ENCODE data around the gene ZRANB1.

Gene ZRANB1

DNA sequence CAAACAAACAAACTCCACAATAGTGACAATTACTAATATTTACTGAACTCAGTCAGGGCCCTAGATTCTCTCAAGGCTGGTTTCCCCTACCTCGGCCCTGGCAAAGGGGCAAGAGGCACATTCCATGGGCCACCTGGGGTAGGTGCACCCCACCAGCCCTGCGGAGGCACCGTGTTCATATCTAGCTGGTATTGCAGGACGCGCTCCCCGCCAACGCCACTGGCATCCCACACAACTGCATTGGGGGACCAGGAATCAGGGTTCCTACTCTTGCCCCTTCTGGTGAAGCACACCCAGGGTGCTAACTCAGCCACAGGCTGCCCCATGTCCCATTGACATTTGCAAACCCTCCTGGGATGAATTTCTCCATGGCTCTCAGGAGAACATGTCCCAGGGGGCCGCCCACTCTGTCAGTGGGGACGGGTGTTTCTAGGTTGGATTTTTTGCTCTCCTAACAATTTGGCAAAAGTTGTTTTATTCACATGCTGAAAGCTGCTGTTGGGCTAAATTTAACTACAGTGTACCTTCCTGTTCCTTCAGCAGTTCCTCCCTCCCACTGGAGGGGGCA is 76.7 kb downstream of the ZRANB1 start:
- no peak for DNase-seq (ENCODE audit: low read depth)

DNA sequence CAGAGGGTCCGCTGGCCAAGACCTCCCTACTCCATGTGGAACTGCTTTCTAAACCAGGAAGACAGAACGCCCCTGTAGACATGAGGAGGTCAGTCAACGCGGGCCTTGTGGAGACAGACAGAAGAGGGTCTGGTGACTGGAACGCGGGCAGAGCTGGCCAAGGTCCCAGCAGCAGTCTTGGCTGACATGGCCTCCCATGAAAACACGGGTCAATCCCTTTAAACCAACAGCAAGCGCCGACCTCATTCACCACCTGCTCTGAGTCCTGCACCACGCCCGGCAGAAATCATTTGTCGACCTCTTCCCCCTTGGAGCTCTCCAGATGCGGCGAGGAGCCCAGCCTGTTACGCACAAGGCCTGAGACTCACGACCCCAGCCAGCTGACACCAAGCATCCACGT is 78.5 kb downstream of the ZRANB1 start:
- no peak for DNase-seq (ENCODE audit: low read depth)

DNA sequence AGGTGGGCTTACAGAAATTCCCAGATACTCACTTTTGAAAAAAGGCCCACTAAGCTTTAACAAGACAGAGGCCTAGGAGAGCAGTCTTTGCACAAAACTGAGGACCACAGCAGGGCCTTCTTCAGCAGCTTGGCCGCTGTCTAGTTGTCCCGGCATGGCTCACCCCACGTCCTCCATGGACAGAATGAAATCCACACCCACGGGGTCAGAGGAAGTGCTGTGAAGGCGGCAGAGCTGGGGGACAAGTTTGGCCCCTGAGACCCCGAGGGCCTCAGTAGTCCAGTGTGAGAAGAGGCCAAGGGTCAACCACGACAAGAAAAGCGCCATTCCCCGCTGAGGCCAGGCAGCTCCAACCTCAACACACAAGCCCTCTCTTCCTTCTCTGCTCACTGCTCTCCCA is 78.9 kb downstream of the ZRANB1 start:
- DNase-seq (ENCODE audit: low read depth), result no peak

DNA sequence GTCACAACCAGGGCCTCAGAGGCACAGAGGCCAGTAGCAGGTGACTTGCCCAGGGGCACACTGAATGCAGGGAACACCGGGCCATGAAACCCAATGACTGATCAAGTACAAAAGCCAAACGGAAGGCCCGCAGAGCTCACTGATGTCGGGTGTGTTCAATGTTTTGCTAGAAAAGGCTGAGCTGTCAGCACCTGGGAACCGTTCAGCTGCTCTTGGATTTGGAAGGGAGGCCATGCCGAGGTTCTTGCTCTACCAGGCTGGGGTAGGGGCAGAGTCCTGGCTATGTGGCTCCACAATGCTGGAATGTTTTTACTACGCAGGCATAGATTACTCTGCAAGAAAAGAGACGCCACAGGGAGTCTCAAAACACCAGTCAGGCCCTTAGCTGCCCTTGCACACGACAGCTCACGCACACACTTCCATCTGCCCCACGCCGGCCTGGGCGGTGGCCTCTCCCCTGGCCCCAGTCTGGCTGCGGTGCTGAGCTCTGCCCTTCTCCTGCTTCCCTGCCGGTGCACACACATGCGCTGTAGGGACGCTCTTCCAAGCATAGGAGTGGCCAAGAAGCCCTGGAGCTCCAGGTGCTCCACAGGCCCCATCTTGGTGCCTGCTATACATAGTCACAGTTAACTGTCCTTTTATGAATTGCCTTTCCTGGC is 79.9 kb downstream of the ZRANB1 start:
- DNase-seq (ENCODE audit: low read depth), result no peak

DNA sequence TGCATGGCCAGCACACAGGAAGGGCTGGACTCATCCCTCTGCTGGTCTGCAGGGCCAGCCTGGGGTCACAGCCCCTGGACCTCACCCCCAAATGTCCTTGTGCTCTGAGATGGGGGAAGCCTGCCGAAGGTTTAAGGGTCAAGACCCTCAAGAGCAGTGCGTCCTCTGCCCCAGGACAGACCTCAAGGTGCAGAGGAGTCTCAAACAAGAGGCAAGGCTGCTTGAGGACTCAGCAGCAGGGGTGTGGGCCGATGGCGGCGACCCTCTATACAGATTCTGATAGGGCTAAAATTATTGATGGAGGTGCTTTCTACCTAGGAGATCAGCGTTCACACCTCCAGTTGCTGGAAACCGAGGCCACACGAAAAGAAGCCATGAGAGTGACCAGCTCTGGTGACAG is 80.7 kb downstream of the ZRANB1 start:
- DNase-seq (ENCODE audit: low read depth), result no peak

DNA sequence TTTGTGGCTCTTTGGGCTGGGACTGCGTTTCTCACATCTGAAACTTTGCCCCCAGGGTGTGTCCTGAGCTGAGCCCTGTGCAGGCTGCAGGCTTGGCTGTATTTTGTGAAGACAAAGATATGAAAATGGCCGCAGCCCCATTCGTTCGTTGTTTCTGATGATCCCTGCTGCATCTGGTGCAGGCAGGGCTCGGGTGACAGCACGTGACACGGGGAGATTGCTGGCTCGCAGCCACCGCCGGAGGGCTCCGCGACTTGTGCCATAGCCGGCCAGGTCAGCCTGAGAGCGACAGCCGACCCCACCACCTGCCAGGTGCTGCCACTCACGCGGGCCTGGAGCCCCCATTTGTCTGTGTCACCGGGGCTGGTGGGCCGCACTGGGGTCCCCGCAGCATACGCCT is 81.3 kb downstream of the ZRANB1 start:
- DNase-seq (ENCODE audit: low read depth), result no peak

DNA sequence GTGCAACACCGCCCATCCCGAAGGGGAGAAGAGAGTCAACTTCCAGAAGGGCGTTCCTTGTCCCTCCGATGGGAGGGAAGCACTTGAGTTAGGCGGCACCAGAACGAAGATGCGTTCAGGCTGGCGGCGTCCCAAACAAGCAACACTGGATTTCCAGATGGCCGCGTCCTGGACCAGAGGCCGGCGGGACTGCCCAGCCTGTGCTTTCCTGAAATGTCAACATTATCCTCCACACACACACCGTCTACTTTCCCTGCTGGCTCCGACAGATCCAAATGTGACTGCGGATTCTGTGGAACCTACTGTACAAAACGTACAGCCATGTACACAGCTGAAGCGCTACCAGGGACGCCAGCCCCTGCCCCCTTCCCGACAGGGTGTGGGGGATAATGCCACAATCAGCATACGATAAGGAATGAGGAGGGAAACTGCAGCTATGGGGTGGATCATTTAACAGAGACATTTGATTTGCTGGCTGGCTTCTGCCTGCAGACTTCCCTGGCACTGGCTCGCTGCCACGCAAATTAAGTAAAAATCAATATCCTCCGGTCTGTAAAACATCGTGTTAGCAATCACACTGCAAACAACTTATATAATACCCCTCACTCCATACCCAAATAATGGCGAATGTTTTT is 82.1 kb downstream of the ZRANB1 start:
- no peak for DNase-seq (ENCODE audit: low read depth)

DNA sequence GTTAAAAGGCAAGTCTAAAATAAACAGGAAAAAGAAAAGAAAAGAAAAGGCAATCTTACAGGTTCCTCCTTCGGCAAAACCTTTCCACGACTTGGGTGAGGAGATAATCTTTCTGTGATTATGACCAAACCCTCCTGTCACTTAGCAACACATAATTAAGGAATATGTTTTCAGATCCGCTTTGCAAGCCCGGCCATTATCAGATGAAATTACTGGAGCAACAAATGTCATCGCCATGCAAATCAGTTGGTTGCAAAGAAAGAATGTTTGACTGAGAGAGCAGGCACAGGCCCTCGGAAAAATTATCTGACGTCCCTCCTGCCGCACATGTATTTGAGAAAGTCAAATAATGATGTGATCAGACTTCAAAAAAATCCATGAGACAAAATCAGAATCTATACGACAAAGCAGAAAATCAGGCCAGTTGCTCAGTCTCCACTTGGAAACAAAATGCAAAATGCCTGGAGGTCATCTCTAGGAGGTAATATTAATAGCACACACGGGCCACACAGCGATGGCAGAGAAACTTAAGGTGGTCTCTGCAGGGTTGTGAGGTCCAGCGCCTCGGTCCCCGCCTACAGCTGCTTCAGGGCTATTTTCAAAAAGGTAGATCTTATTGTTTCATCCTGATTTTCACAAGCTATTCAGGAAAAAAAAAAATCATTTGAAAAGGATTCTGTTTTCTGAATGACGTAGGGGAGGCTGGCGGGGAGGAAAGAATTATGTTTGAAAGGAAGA is 82.7 kb downstream of the ZRANB1 start:
- no peak for DNase-seq (ENCODE audit: low read depth)

DNA sequence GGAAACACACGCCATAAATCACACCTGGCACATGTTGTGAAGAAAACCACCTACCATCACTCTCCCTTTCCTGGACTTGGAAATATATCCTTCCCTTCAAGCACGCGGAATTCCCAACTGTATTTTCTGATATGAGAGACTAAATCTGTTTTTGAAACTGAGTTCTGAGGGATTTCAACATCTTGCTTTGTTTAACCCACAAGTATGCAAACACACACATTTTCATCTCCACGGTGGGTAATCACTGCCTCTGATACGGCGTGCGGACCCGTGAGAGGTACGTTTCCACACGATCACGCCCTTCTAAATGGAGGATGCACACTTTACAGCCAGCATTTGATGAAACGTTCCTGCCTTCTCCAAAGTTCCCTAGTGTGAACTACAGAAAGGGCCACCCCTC is 83.4 kb downstream of the ZRANB1 start:
- no peak for DNase-seq (ENCODE audit: low read depth)

DNA sequence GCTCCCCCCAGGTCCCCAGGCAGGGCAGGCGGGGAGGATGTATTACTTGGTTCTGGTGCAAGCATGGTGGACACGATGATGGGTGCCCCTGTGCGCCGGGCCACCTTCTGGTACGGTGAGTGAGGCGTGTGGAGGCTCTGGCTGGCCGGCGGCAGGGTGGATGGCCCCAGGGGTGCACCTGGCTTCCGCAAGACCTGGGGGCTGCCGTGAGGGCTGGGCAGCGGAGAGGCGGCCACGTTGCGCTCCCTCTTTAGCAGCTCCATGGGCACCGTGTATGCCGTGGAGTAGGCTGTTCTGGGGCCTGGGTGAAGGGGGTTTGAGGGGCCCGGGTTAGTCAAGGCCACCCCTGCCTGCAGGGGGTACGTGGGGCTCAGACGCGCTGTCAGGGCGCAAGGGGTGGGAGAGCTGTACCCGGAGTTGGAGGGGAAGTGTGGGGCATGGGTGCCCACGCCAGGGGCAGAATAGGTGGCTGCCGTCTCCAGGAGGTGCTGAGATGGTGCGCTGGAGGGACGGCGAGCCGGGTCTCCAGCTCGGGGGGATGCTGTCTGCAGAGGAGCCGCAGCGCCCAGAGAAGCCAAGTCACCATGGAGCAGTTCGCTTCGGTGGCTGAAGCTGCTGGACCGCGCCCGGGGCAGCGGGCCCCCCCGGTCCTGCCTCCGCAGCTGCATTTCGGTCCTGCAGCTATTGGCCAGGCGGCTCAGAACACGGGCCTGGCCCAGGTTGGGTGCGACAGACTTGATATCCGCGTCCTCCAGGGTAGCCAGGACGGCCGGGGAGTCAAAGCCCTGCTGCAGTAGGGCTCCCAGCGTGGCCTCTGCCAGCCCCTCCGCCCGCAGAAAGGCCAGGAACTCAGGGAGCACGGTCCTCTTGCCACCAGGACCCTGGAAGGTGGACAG is 84.4 kb downstream of the ZRANB1 start:
- no peak for DNase-seq (ENCODE audit: low read depth)

DNA sequence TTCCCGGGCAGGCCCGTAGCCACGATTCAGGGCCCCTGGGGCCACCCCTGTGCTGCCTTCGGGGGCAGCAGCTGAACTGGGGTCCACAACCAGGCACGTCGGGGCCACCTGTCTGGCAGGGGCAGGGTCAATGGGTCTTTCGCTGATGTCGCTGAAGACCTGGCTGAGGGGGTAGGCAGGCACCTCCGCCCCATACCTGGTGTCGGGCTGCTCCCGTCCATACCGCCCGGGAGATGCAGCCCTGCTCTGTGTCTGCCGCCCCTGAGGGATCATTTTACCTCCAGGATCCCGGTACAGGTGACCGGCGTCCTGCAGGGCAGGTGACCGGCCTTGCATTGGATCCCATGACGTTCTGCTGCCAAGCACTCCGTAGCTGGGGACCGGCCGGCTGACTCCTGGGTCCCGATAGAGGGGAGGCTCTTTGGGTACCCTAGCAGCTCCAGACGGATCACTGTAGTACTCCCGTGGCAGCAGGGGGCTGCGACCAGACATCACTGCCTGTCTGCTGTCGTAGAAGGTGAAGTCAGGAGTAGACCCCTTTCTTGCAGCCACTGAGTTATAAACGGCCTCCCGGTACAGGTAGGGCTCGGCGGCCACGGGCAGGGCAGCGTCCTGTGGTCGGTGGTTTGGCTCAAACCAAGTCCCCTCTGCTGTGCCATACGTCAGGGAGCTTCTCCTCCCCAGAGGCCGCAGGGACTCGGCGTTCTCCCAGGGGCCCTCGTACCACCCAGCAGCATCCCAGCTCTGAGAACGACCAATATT is 85.2 kb downstream of the ZRANB1 start:
- no peak for DNase-seq (ENCODE audit: low read depth)

DNA sequence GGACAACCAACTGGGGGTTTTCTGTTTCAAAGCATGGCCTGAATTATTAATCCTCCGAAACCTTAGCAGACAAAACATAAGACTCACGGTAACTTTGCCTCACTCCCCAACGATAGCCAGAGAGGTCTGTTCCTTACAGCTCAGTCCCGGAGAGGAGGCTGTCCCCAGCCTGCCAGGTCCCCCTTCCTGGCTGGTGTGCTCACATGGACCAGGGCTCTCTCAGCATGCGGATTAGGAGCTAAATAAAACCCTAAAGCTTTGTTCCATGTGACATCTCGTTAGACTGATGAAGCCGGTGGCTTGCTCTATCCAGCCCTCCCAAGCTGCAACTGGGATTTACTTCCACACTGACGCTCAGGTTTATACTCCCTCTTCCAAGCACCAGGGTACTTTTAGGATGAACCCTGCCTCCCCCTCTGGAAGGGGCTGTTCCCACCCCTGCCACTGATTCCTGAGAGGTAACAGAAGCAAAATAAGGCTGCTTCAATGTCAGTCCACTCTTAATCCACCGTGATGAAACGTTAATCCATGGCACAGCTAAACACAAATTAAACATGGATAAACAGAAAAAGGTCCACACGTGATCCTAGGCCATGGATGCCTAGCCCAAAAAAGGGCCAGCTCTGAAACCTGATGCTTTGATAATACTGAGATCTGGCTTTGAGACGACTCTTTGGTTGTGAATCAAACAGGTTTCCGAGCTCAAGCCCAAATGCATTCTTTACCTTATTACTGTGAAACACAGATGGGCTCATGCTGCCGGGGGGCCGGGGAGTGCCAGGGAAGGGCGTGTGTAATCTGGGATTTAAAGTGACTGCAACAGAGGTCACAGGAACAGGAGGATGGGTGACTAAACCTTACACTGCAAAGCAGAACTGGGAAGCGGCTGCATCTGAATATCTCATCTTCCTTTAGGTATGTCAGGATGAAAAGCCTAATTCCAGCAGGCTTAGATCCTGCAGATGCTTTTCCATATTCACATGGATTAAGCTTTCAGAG is 86.2 kb downstream of the ZRANB1 start:
- DNase-seq (ENCODE audit: low read depth), result no peak

DNA sequence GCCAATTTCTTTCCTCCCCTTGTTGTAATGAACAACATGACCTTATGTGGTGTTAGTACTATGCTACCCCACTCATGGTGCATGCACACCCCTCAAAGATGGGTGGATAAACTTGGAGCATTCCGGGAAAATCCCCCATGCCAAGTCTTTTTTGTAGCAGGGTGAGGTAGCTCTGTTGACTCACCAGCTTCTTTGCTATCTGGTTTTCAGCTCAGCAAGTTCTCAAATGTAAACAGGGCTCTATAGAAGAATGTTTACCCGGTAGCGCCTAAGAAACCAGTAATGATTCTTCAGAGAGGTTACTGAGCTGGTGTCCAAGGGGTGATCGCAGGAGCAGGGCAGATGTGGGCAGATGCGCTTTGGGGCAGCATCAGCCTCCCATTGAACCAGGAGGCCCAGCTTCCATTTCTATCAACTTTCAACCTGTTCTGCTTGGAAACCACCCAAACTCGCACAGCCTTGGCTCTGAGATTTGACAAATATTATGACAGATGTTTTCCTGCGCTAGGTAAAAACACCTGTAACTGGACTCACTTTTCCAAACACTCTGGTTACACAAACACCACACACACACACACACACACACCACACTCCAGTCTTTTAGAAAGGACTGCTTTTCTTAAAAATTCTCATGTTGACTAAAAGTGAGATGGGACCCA is 87.8 kb downstream of the ZRANB1 start:
- no peak for DNase-seq (ENCODE audit: low read depth)

DNA sequence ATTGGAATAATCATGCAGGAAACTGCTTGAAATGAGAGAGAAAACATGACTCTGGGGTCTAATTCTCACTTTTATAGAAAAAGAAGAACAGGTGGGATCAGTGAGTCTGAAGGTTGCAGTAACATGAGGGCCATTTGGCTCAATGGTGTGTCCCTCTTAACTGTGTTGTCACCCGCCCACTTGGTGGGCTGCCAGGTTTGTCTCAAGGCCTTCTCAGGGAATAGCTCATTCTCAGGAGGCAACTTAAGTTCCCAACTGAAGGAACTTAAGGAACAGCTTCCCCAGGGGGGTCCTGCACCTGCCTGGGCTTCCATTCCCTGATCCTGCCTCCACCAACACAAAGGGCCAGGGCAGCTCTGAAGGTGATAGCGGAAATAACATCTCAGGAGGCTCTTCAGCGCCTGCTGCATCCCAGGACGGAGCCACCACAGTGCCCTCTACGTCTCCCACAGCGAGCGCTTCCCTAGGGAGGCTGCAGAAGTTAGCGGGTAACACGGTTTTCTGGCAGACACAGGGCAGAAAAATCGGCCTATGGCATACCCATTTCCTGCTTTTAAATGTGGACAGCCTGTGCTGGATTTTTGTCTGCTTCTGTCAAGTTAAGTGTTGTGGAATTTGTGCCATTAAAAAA is 88.8 kb downstream of the ZRANB1 start:
- DNase-seq (ENCODE audit: low read depth), result no peak

DNA sequence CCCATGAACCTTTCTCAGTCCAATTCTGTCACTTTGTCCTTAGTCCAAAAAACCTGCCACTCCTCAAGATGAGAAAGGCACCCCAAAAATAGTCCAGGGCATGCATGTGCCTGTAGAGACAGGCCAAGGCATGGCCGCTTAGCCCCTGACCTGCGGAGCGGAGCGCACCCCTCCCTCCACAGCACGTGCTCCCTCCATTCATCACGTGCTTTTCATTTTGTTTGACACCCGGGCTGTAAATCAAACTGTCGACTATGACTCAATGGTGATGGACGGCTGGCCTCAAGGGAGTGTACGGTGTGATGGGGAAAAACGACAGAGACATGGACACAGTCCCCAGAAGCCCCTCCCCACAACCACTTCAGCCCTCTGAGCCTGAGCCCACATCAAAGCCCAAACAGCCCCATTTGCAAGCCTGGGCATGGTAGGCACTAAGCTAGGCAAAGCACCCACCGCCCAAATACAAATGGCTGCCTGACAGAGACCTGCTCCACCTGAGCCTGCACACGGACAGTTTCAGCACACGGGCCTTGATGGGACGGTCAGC is 90.6 kb downstream of the ZRANB1 start:
- DNase-seq (ENCODE audit: low read depth), result no peak

DNA sequence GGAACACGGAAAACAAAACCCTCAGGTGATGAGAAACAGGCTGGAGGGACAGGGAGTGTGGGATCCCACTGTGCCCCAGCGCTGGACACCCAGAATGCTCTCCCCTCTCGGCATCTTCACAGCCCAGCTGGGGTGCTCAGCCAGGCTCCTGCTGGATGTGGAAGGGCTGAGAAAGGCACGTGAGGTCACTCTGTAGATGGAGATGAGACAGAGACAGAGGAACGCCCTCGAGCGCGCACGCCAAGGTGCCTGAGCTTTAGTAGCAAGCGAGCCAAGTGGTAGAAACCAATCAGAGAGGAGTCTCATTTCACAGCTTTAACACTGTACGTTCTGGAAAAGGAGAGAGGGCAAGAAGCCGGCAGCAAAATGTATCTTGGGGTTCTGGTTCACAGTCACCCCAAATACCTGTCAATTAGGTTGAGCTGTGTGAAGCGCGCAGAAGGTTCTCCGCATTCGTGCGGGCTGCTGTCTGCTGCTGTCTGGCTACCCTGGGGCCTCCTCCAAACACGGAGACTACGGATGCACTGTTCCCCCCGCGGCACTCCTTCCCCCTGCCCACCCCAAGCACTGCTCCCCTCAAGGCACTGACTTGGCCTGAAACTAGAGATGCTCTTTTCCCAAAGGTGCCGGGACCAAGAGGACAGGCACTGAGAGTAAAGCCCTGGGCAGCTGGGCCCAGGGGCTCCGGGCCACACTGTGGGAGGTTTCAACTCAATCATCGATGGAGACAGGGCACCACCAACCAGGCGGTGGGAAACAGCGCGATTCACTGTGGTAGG is 91.4 kb downstream of the ZRANB1 start:
- DNase-seq (ENCODE audit: low read depth), result no peak

DNA sequence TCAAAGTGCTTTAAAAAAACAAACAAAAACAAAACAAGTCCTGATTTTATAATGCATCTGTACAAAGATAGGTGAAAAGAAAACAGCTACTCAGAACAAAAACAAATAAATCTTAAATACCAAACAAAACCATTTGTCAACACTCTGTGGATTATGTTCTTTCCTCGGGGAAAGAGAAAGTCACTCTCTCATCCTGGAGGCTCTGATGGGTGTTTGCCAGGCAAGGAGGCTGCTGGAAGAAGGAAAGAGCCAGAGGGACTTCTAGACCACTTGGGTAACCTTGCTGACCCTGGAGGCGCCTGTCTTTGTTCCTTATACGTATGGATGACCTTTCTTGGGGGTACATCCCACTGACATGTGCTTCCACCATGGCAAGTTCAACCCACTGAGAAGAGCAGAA is 92.8 kb downstream of the ZRANB1 start:
- DNase-seq (ENCODE audit: low read depth), result no peak

DNA sequence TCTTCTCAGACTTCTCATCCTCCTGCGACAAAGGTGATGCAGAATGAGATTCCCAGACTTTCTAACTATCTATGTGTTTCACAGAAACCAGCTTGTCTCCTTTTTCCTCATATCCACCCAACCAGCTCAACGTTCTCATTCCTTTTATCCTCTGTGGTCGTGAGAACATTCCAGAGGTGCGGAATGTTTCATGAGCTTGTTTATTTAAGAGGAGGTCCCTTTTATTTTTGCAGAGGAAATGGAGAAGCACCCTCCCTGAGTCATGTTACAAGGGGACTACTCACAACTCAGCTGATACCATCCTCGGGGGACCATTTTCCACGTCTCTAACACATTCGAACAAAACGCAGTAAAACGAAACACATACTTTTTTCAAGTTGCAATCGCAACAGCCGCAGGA is 93.2 kb downstream of the ZRANB1 start:
- no peak for DNase-seq (ENCODE audit: low read depth)

Measured in activated T-cell treated with anti-CD3 and anti-CD28 coated beads for 1 hour (primary cell).